Measurements from ENCODE around the gene RUNX2. TPM values are rescaled to one million over a fixed set of nuclear protein-coding genes. Genes with fewer than 3 reads are reported as not detected.

The RUNX2 gene
- total and polyA plus RNA-seq, 2 donors (not counting 1 experiment from before 2014, with no cell fraction given), result 1.3 to 2.4 TPM

DNA sequence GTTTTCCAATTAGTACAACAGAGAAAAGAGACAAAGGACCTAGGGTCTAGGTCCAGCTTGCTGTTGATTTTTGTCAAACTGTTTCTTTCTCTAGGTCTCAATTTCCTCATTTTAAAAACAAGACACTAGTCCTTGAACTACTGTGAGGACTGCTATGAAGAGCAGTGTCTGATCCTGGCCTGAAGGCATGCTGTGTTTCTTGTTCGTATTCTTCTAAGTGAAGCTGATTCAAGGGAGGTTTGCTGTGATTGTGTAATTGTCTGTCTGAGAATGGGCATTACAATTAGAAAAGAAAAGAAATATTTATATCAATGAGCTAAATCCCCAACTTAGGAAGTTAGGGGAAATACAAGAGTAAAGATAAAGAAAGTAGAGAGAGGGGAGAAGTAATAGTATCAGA is 277.8 kb downstream of the RUNX2 start:
- H3K9ac ChIP-seq (ENCODE audit: low read length), result no peak overlapping the region
- peaks cover 3% of the 10 kb centered on the region for H3K27me3 Mint-ChIP-seq
- no peak overlapping the region for H3K4me3 Mint-ChIP-seq
- H3K27me3 ChIP-seq (replicated peaks in 1 of 4; ENCODE audit: control extremely low read depth in 1 of 4, control insufficient read depth in 3 of 4, insufficient read depth in 4 of 4, low read length in 3 of 4), result peaks cover 0 to 3% (median 0%) of the 10 kb centered on the region in 4 experiments
- no peak for TF ChIP-seq EZH2 (IDR thresholded peaks at IDR 0.05; ENCODE audit: borderline replicate concordance, insufficient read depth, low read depth, low read length, poor library complexity, severe bottlenecking)
- TF ChIP-seq, protein P1, sequence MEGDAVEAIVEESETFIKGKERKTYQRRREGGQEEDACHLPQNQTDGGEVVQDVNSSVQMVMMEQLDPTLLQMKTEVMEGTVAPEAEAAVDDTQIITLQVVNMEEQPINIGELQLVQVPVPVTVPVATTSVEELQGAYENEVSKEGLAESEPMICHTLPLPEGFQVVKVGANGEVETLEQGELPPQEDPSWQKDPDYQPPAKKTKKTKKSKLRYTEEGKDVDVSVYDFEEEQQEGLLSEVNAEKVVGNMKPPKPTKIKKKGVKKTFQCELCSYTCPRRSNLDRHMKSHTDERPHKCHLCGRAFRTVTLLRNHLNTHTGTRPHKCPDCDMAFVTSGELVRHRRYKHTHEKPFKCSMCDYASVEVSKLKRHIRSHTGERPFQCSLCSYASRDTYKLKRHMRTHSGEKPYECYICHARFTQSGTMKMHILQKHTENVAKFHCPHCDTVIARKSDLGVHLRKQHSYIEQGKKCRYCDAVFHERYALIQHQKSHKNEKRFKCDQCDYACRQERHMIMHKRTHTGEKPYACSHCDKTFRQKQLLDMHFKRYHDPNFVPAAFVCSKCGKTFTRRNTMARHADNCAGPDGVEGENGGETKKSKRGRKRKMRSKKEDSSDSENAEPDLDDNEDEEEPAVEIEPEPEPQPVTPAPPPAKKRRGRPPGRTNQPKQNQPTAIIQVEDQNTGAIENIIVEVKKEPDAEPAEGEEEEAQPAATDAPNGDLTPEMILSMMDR (IDR thresholded peaks at IDR 0.05), result no peak
- no CpG with 5 or more reads among the region's 1 CpG for WGBS (ENCODE audit: insufficient coverage)
- intact Hi-C loops (cut with micrococcal nuclease), result no loop called here
- POLR2A ChIA-PET, result no interaction called here
- H3K27ac ChIP-seq (ENCODE audit: low read length in 2 of 2), result no peak overlapping the region
- H3K27ac Mint-ChIP-seq, result no peak overlapping the region
- H3K9me3 Mint-ChIP-seq (ENCODE audit: insufficient read depth), result peaks cover 5% of the 10 kb centered on the region
- H3K9me3 ChIP-seq (ENCODE audit: control extremely low read depth in 1 of 3, control insufficient read depth in 2 of 3, insufficient read depth in 1 of 3, low read length in 2 of 3), result no peaks in the 10 kb centered on the region
- CTCF ChIA-PET, result no interaction called here
- H3K4me2 ChIP-seq (replicated peaks; ENCODE audit: low read depth, low read length, poor library complexity, severe bottlenecking), result no peak overlapping the region
- peaks cover 5% of the 10 kb centered on the region for H3K4me1 Mint-ChIP-seq
- no peaks in the 10 kb centered on the region for H4K20me1 ChIP-seq (ENCODE audit: control insufficient read depth, insufficient read depth, low read length, poor library complexity, severe bottlenecking)
- H2AFZ ChIP-seq (ENCODE audit: insufficient read depth, low read depth, low read length, poor library complexity, severe bottlenecking), result no peak overlapping the region
- peaks cover 2% of the 10 kb centered on the region in 2 donors for H3K4me1 ChIP-seq (ENCODE audit: control insufficient read depth in 2 of 2, insufficient read depth in 2 of 2, low read length in 2 of 2)
- no peaks in the 10 kb centered on the region for H3K36me3 ChIP-seq (replicated peaks in 1 of 2; ENCODE audit: control extremely low read depth in 1 of 2, control insufficient read depth in 1 of 2, extremely low read depth in 1 of 2, insufficient read depth in 2 of 2, low read length in 1 of 2)
- no peaks in the 10 kb centered on the region for H3K79me2 ChIP-seq (ENCODE audit: control insufficient read depth, insufficient read depth, low read length)
- no peak overlapping the region for H3K4me3 ChIP-seq (ENCODE audit: control extremely low read depth in 1 of 5, extremely low read depth in 1 of 5, insufficient read depth in 1 of 5, low read depth in 2 of 5, low read length in 4 of 5)
- no peak for DNase-seq
- no peak for ATAC-seq (ENCODE audit: low read depth)

DNA sequence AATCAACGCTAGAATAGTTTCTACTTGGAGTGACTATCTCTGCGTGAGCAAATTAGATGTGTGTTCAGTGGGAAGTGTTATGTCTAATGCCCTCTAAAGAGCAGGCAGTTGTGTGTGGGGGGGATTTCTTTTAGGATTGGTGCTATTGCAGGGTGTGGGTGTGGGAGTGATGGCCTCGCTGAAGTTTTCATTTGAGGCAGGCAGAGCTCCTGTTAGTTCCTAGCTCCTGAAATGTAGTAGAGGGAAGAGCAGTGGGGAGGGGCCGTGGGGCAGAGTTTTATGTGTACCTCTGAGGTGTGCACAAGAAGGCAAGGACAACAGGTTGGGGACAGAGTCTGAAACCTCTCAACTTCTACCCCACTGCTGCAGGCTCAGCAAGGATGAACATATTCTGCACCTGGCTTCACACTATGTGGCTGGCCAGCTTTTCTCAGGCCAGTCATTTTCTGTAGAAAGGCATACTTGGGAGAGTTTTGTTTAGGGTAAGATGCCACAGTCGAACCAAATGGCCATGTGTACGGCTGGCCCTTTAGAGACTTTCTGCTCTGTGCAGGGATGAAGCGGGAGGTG is 278.8 kb downstream of the RUNX2 start:
- no peak for DNase-seq
- ChIA-PET POLR2A (no interaction called here), CTCF (no interaction called here)
- Histone ChIP-seq H3K27ac (ENCODE audit: low read length in 2 of 2) (no peak overlapping the region), H3K4me2 (replicated peaks; ENCODE audit: low read depth, low read length, poor library complexity, severe bottlenecking) (no peak overlapping the region), H3K4me1 (ENCODE audit: control insufficient read depth in 2 of 2, insufficient read depth in 2 of 2, low read length in 2 of 2) (peaks cover 5 to 6% of the 10 kb centered on the region in 2 donors), H3K79me2 (ENCODE audit: control insufficient read depth, insufficient read depth, low read length) (no peaks in the 10 kb centered on the region), H3K27me3 (replicated peaks in 1 of 4; ENCODE audit: control extremely low read depth in 1 of 4, control insufficient read depth in 3 of 4, insufficient read depth in 4 of 4, low read length in 3 of 4) (peaks cover 0 to 3% (median 0%) of the 10 kb centered on the region in 4 experiments), H3K36me3 (replicated peaks in 1 of 2; ENCODE audit: control extremely low read depth in 1 of 2, control insufficient read depth in 1 of 2, extremely low read depth in 1 of 2, insufficient read depth in 2 of 2, low read length in 1 of 2) (no peaks in the 10 kb centered on the region), H4K20me1 (ENCODE audit: control insufficient read depth, insufficient read depth, low read length, poor library complexity, severe bottlenecking) (no peaks in the 10 kb centered on the region), H3K9ac (ENCODE audit: low read length) (no peak overlapping the region), H2AFZ (ENCODE audit: insufficient read depth, low read depth, low read length, poor library complexity, severe bottlenecking) (no peak overlapping the region), H3K9me3 (ENCODE audit: control extremely low read depth in 1 of 3, control insufficient read depth in 2 of 3, insufficient read depth in 1 of 3, low read length in 2 of 3) (no peaks in the 10 kb centered on the region), H3K4me3 (ENCODE audit: control extremely low read depth in 1 of 5, extremely low read depth in 1 of 5, insufficient read depth in 1 of 5, low read depth in 2 of 5, low read length in 4 of 5) (no peak overlapping the region)
- H3K27me3 Mint-ChIP-seq, result peaks cover 3% of the 10 kb centered on the region
- TF ChIP-seq, protein P1 (IDR thresholded peaks at IDR 0.05), result no peak
- TF ChIP-seq EZH2 (IDR thresholded peaks at IDR 0.05; ENCODE audit: borderline replicate concordance, insufficient read depth, low read depth, low read length, poor library complexity, severe bottlenecking), result no peak
- H3K4me3 Mint-ChIP-seq, result no peak overlapping the region
- H3K4me1 Mint-ChIP-seq, result peaks cover 12% of the 10 kb centered on the region
- ATAC-seq (ENCODE audit: low read depth), result no peak
- WGBS (ENCODE audit: insufficient coverage), result 97% methylated on average over 3 of the region's 7 CpGs
- peaks cover 5% of the 10 kb centered on the region for H3K9me3 Mint-ChIP-seq (ENCODE audit: insufficient read depth)
- intact Hi-C loops (cut with micrococcal nuclease), result no loop called here
- H3K27ac Mint-ChIP-seq, result no peak overlapping the region
